ENCODE results near the gene SLC9A4. TPM values are rescaled to one million over a fixed set of nuclear protein-coding genes. Genes with fewer than 3 reads are reported as not detected.

Gene SLC9A4
- total RNA-seq, 1 donor = not detected

GRCh38 chr2:102520801-102521200, 47.8 kb downstream of the SLC9A4 start:
- TF ChIP-seq, protein P1, sequence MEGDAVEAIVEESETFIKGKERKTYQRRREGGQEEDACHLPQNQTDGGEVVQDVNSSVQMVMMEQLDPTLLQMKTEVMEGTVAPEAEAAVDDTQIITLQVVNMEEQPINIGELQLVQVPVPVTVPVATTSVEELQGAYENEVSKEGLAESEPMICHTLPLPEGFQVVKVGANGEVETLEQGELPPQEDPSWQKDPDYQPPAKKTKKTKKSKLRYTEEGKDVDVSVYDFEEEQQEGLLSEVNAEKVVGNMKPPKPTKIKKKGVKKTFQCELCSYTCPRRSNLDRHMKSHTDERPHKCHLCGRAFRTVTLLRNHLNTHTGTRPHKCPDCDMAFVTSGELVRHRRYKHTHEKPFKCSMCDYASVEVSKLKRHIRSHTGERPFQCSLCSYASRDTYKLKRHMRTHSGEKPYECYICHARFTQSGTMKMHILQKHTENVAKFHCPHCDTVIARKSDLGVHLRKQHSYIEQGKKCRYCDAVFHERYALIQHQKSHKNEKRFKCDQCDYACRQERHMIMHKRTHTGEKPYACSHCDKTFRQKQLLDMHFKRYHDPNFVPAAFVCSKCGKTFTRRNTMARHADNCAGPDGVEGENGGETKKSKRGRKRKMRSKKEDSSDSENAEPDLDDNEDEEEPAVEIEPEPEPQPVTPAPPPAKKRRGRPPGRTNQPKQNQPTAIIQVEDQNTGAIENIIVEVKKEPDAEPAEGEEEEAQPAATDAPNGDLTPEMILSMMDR (IDR thresholded peaks at IDR 0.05; ENCODE audit: extremely low read depth, low read depth, low read length) = no peak
- DNase-seq (ENCODE audit: insufficient read length, low spot score, missing footprints) = no peak
- no peaks in the 10 kb centered on the region for H3K79me2 ChIP-seq (ENCODE audit: insufficient read depth, low read length)

GRCh38 chr2:102522162-102522561, 49.1 kb downstream of the SLC9A4 start:
- Histone ChIP-seq H3K4me2 (ENCODE audit: insufficient read depth, low read length) (no peak overlapping the region), H3K27me3 (ENCODE audit: insufficient read depth, low read length) (no peaks in the 10 kb centered on the region), H3K27ac (ENCODE audit: low read depth, low read length) (no peak overlapping the region), H3K4me1 (ENCODE audit: insufficient read depth, low read length) (no peaks in the 10 kb centered on the region), H4K20me1 (ENCODE audit: insufficient read depth, low read length) (no peaks in the 10 kb centered on the region), H3K36me3 (ENCODE audit: insufficient read depth, low read length) (no peaks in the 10 kb centered on the region), H3K9me3 (ENCODE audit: low read depth, low read length) (no peaks in the 10 kb centered on the region), H3K79me2 (ENCODE audit: insufficient read depth, low read length) (no peaks in the 10 kb centered on the region), H3K4me3 (ENCODE audit: insufficient read depth, low read length) (no peak overlapping the region), H2AFZ (ENCODE audit: low read length) (no peak overlapping the region)
- DNase-seq (ENCODE audit: insufficient read length, low spot score, missing footprints) = no peak
- TF ChIP-seq, protein P1 (IDR thresholded peaks at IDR 0.05; ENCODE audit: extremely low read depth, low read depth, low read length) = no peak

More at GRCh38 chr2:102520801-102521200, 47.8 kb downstream of the SLC9A4 start:
- Histone ChIP-seq H4K20me1 (ENCODE audit: insufficient read depth, low read length) (no peaks in the 10 kb centered on the region), H3K36me3 (ENCODE audit: insufficient read depth, low read length) (no peaks in the 10 kb centered on the region), H3K27ac (ENCODE audit: low read depth, low read length) (no peak overlapping the region), H3K4me2 (ENCODE audit: insufficient read depth, low read length) (no peak overlapping the region), H3K27me3 (ENCODE audit: insufficient read depth, low read length) (no peaks in the 10 kb centered on the region), H3K9me3 (ENCODE audit: low read depth, low read length) (no peaks in the 10 kb centered on the region), H3K4me1 (ENCODE audit: insufficient read depth, low read length) (no peaks in the 10 kb centered on the region), H3K4me3 (ENCODE audit: insufficient read depth, low read length) (no peak overlapping the region), H2AFZ (ENCODE audit: low read length) (no peak overlapping the region)

DNA sequence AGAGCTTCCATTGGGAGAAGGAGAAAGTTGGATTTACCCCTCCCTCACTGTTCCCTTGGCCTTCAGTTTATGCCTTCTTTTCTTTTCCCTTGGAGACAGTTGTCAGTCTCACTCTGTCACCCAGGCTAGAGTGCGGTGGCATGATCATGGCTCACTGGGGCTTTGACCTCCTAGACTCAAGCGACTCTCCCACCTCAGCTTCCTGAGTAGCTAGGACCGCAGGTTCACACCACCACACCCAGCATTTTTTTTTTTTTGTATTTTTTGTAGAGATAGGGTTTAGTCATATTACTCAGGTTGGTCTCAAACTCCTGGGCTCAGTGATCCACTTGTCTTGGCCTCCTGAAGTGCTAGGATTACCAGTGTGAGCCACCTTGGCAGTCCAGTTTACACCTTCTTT, 49.9 kb downstream of the SLC9A4 start:
- no peaks in the 10 kb centered on the region for H3K9me3 ChIP-seq (ENCODE audit: low read depth, low read length)
- H2AFZ ChIP-seq (ENCODE audit: low read length) = no peak overlapping the region
- no peaks in the 10 kb centered on the region for H3K27me3 ChIP-seq (ENCODE audit: insufficient read depth, low read length)
- no peaks in the 10 kb centered on the region for H3K36me3 ChIP-seq (ENCODE audit: insufficient read depth, low read length)
- no peaks in the 10 kb centered on the region for H3K4me1 ChIP-seq (ENCODE audit: insufficient read depth, low read length)
- no peak overlapping the region for H3K27ac ChIP-seq (ENCODE audit: low read depth, low read length)
- no peak overlapping the region for H3K4me2 ChIP-seq (ENCODE audit: insufficient read depth, low read length)
- H3K4me3 ChIP-seq (ENCODE audit: insufficient read depth, low read length) = no peak overlapping the region
- TF ChIP-seq, protein P1 (IDR thresholded peaks at IDR 0.05; ENCODE audit: extremely low read depth, low read depth, low read length) = no peak
- no peak for DNase-seq (ENCODE audit: insufficient read length, low spot score, missing footprints)
- no peaks in the 10 kb centered on the region for H3K79me2 ChIP-seq (ENCODE audit: insufficient read depth, low read length)
- no peaks in the 10 kb centered on the region for H4K20me1 ChIP-seq (ENCODE audit: insufficient read depth, low read length)

- Histone ChIP-seq H3K27ac (ENCODE audit: low read depth, low read length) (no peak overlapping the region), H3K27me3 (ENCODE audit: insufficient read depth, low read length) (no peaks in the 10 kb centered on the region), H3K36me3 (ENCODE audit: insufficient read depth, low read length) (no peaks in the 10 kb centered on the region), H3K4me3 (ENCODE audit: insufficient read depth, low read length) (no peak overlapping the region), H2AFZ (ENCODE audit: low read length) (no peak overlapping the region), H3K79me2 (ENCODE audit: insufficient read depth, low read length) (no peaks in the 10 kb centered on the region), H3K4me1 (ENCODE audit: insufficient read depth, low read length) (no peaks in the 10 kb centered on the region), H3K9me3 (ENCODE audit: low read depth, low read length) (no peaks in the 10 kb centered on the region), H3K4me2 (ENCODE audit: insufficient read depth, low read length) (no peak overlapping the region), H4K20me1 (ENCODE audit: insufficient read depth, low read length) (no peaks in the 10 kb centered on the region)
- TF ChIP-seq, protein P1 (IDR thresholded peaks at IDR 0.05; ENCODE audit: extremely low read depth, low read depth, low read length) = no peak
- DNase-seq (ENCODE audit: insufficient read length, low spot score, missing footprints) = no peak
Observed at GRCh38 chr2:102523651-102524050, 50.6 kb downstream of the SLC9A4 start.

Measured in osteoblast (primary cell).